Neuronal stem cell (in vitro differentiated cells): ENCODE results near the gene OTX1.
"Not testable (repeated sequence)": the region's sequence is repeated elsewhere in the genome, so short reads cannot be mapped to it uniquely, and the experiment has no call there.

Experiments
- DNase-seq: peaks from one replicate; pipeline ENCODE4 v3.0.0-alpha.2; 2013; ENCODE audit warnings: low spot score
- H2AFZ ChIP-seq: one replicate; pipeline ENCODE4 v1.6.1; 2013; ENCODE audit warnings: mild to moderate bottlenecking, low read length, inconsistent platforms
- H2AK5ac ChIP-seq: 2 replicates; pipeline ENCODE4 v1.6.1; 2013; ENCODE audit warnings: low read depth, mild to moderate bottlenecking, inconsistent platforms, low read length, moderate library complexity, mixed read lengths
- H2BK120ac ChIP-seq: 2 replicates; pipeline ENCODE4 v1.6.1; 2013; ENCODE audit warnings: low read depth, mild to moderate bottlenecking, inconsistent platforms, low read length, moderate library complexity, mixed read lengths
- H2BK12ac ChIP-seq: one replicate; pipeline ENCODE4 v1.6.1; 2013; ENCODE audit warnings: low read length, inconsistent platforms
- H2BK15ac ChIP-seq: 2 replicates; pipeline ENCODE4 v1.6.1; 2013; ENCODE audit warnings: mild to moderate bottlenecking, low read length, inconsistent platforms, mixed read lengths
- H2BK5ac ChIP-seq: one replicate; pipeline ENCODE4 v1.6.1; 2013; ENCODE audit warnings: inconsistent platforms, mild to moderate bottlenecking, low read length, moderate library complexity
- H3K14ac ChIP-seq: one replicate; pipeline ENCODE4 v1.6.1; 2013; ENCODE audit warnings: low read length, inconsistent platforms
- H3K18ac ChIP-seq: 2 replicates; pipeline ENCODE4 v1.6.1; 2013; ENCODE audit warnings: low read length, inconsistent platforms
- H3K23ac ChIP-seq: 2 replicates; pipeline ENCODE4 v1.6.1; 2013; ENCODE audit warnings: low read depth, mild to moderate bottlenecking, mixed read lengths, low read length, inconsistent platforms; ENCODE audit not compliant: poor library complexity
- H3K27ac ChIP-seq: replicated peaks from 3 replicates; pipeline ENCODE4 v1.5.1; 2013; ENCODE audit warnings: low read length, inconsistent platforms
- H3K27me3 ChIP-seq, 3 experiments: 2 replicates each; pipeline ENCODE4 v1.6.1; 2013; ENCODE audit warnings: low read length in 3 of 3, mild to moderate bottlenecking in 2 of 3, inconsistent platforms in 1 of 3, low read depth in 1 of 3, mixed read lengths in 1 of 3, moderate library complexity in 1 of 3; ENCODE audit not compliant: control insufficient read depth in 3 of 3, insufficient read depth in 3 of 3
- H3K36me3 ChIP-seq, 2 donors: replicated peaks in 1 of 2; 2 replicates each; pipeline ENCODE4 v1.6.1; 2013; ENCODE audit warnings: low read length in 2 of 2; ENCODE audit not compliant: control insufficient read depth in 2 of 2, insufficient read depth in 2 of 2
- H3K4ac ChIP-seq: 2 replicates; pipeline ENCODE4 v1.6.1; 2013; ENCODE audit warnings: inconsistent platforms, mild to moderate bottlenecking, low read length, moderate library complexity
- H3K4me1 ChIP-seq, 2 donors: 1 replicate in 1 of 2; 2 replicates in 1 of 2; pipeline ENCODE4 v1.6.1; 2013; ENCODE audit warnings: low read length in 2 of 2, low read depth in 1 of 2; ENCODE audit not compliant: control insufficient read depth in 2 of 2, insufficient read depth in 1 of 2
- H3K4me2 ChIP-seq: one replicate; pipeline ENCODE4 v1.6.1; 2013; ENCODE audit warnings: mild to moderate bottlenecking, low read length, inconsistent platforms; ENCODE audit not compliant: insufficient read depth, poor library complexity, severe bottlenecking
- H3K4me3 ChIP-seq, 2 donors: 2 replicates each; pipeline ENCODE4 v1.5.1; 2013; ENCODE audit warnings: low read length in 2 of 2, mild to moderate bottlenecking in 2 of 2, inconsistent platforms in 1 of 2, moderate library complexity in 1 of 2
- H3K79me1 ChIP-seq: one replicate; pipeline ENCODE4 v1.6.1; 2013; ENCODE audit warnings: low read depth, mild to moderate bottlenecking, inconsistent platforms, low read length, moderate library complexity
- H3K9ac ChIP-seq: one replicate; pipeline ENCODE4 v1.6.1; 2013; ENCODE audit warnings: mild to moderate bottlenecking, low read depth, low read length, inconsistent platforms; ENCODE audit not compliant: poor library complexity
- H3K9me3 ChIP-seq, 2 donors: replicated peaks in 1 of 2; 2 replicates each; pipeline versions ENCODE3 to v1.6.1; 2013; ENCODE audit warnings: low read length in 2 of 2, mild to moderate bottlenecking in 2 of 2, inconsistent platforms in 1 of 2, low read depth in 1 of 2, mixed read lengths in 1 of 2, moderate library complexity in 1 of 2; ENCODE audit not compliant: control insufficient read depth in 2 of 2, insufficient read depth in 1 of 2
- H4K8ac ChIP-seq: one replicate; pipeline ENCODE4 v1.6.1; 2013; ENCODE audit warnings: low read depth, mild to moderate bottlenecking, inconsistent platforms, low read length, moderate library complexity
- H4K91ac ChIP-seq: one replicate; pipeline ENCODE4 v1.6.1; 2013; ENCODE audit warnings: low read length, low read depth, mild to moderate bottlenecking, inconsistent platforms; ENCODE audit not compliant: poor library complexity
- WGBS, 2 donors: extraction: QIAGEN DNeasy Blood & Tissue Kit; methylation state at CpG; one replicate each; pipeline ENCODE4 v1.1.7; 2013; ENCODE audit warnings: missing lambda C conversion rate in 2 of 2, mixed read lengths in 1 of 2; ENCODE audit not compliant: insufficient read length in 2 of 2, insufficient replicate concordance in 1 of 2; ENCODE audit errors: extremely low coverage in 2 of 2; 5-methylcytosine and 5-hydroxymethylcytosine counted together

The OTX1 gene

DNA sequence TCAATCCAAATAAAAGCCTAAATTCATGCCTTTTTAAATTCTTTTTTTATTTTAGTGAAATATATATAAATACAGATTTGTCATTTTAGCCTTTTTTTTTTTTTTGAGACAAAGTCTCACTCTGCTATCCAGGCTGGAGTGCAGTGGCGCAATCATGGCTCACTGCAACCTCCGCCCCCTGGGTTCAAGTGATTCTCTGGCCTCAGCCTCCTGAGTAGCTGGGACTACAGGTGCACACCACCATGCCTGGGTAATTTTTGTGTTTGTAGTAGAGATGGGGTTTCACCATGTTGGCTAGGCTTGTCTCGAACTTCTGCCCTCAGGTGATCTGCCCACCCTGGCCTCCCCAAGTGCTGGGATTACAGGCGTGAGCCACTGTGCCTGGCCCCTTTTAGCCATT, 23.8 kb downstream of the OTX1 start:
- H3K14ac ChIP-seq, H4K91ac ChIP-seq, H3K9me3 ChIP-seq, H3K79me1 ChIP-seq, H2BK120ac ChIP-seq, H3K27me3 ChIP-seq, H2BK15ac ChIP-seq, H3K4me3 ChIP-seq, H2AFZ ChIP-seq, H4K8ac ChIP-seq, H3K18ac ChIP-seq, H3K36me3 ChIP-seq, H3K4me2 ChIP-seq, H3K27ac ChIP-seq, H3K23ac ChIP-seq, H2BK12ac ChIP-seq, H3K9ac ChIP-seq, H3K4ac ChIP-seq, H3K4me1 ChIP-seq, H2AK5ac ChIP-seq, DNase-seq, H2BK5ac ChIP-seq: not testable (repeated sequence)
- no CpG with 5 or more reads among the region's 4 CpGs for WGBS, 2 donors

DNA sequence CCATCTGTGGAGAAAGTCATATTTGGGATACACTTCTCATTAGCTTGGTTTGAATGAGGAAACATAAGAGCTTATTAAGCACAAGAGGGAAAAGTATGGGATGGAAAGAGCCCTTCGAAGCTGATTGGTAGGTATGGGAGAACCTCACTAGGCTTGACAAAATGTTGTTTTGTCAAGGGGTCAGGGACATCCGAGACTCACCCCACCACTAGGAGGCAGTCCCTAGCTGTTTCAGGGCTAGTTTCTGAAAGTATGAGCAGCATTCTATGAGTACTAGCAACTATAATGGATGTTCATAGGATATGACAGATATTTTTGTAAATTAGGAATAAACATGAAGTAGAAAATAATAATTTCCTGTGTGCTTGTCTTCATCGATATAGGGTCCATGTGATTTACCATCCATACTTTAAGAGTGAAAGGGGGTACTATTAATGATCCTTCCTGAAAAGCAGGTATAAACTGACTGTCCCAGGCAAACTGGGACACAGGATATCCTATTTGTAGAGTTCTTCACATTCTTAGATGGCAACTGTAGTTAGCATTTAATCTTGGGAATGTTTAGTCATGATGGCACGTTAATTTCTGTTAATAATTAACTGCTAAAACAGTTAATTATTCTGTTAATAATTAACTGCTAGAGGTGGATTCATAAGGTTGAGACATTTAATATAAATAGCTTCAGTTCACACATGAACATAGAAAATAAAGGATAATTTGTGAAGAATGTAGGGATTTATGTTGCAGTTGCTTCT, 28.4 kb downstream of the OTX1 start:
- H3K4me3 ChIP-seq, result no peak overlapping the region
- no peak overlapping the region for H3K18ac ChIP-seq
- no peaks in the 10 kb centered on the region for H3K9me3 ChIP-seq
- no peak overlapping the region for H3K23ac ChIP-seq
- H3K4me1 ChIP-seq, result no peaks in the 10 kb centered on the region
- H3K14ac ChIP-seq, result no peak overlapping the region
- no peak overlapping the region for H4K91ac ChIP-seq
- H3K9ac ChIP-seq, result no peak overlapping the region
- H2BK120ac ChIP-seq, result no peak overlapping the region
- no peaks in the 10 kb centered on the region for H3K79me1 ChIP-seq
- no peak overlapping the region for H2BK12ac ChIP-seq
- no peak overlapping the region for H2BK5ac ChIP-seq
- DNase-seq, result no peak
- no peak overlapping the region for H2AFZ ChIP-seq
- no peak overlapping the region for H2AK5ac ChIP-seq
- no peak overlapping the region for H3K4me2 ChIP-seq
- H2BK15ac ChIP-seq, result no peak overlapping the region
- no peaks in the 10 kb centered on the region for H3K36me3 ChIP-seq
- no peak overlapping the region for H4K8ac ChIP-seq
- WGBS, 2 donors, result no CpG with 5 or more reads among the region's 4 CpGs
- no peak overlapping the region for H3K4ac ChIP-seq
- no peak overlapping the region for H3K27ac ChIP-seq
- H3K27me3 ChIP-seq, result no peaks in the 10 kb centered on the region

DNA sequence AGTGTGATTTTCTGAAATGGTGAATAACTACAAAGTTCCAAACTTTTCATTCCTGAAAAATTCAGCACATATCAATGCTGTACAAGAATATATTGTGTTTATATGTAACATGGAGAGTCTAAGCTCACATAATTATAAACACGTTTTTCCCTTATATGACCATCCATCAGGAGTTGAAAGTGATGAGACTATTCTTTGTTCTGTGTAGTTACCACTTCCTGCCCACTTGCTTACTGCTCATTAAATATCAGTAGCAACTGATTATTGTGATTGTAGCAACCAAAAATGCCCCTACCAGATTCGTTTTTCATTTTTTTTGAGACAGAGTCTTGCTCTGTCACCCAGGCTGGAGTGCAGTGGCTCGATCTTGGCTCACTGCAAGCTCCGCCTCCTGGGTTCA, 30.8 kb downstream of the OTX1 start:
- Histone ChIP-seq H2BK5ac (no peak overlapping the region), H2BK15ac (no peak overlapping the region), H2AK5ac (no peak overlapping the region), H3K18ac (no peak overlapping the region), H2BK12ac (no peak overlapping the region), H4K91ac (no peak overlapping the region), H3K4ac (no peak overlapping the region), H3K4me2 (no peak overlapping the region), H3K36me3 (no peaks in the 10 kb centered on the region), H2BK120ac (no peak overlapping the region), H3K23ac (no peak overlapping the region), H3K79me1 (no peaks in the 10 kb centered on the region), H2AFZ (no peak overlapping the region), H3K9ac (no peak overlapping the region), H3K27ac (no peak overlapping the region), H3K9me3 (no peaks in the 10 kb centered on the region), H3K4me3 (no peak overlapping the region), H4K8ac (no peak overlapping the region), H3K27me3 (no peaks in the 10 kb centered on the region), H3K14ac (no peak overlapping the region), H3K4me1 (no peaks in the 10 kb centered on the region)
- no CpG with 5 or more reads among the region's 4 CpGs for WGBS, 2 donors
- no peak for DNase-seq

DNA sequence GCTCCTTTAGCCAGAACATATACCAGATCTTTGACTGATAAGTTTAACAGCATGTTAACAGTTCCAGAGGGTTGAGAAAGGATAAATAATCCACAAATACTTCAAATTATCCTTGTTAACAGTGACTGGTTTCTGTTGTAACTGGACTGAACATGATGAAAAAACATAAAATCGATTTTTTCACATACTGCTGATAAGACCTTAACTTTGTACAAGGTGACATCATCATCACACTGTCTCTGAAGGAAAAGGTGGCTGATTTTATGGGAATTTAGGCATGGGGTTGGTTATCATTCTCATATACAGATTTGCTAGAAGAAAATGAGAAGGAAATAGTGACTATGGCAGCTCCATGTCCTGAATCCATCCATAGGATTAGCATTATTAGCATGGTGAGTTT, 36.1 kb downstream of the OTX1 start:
- H2BK5ac ChIP-seq, result no peak overlapping the region
- H3K18ac ChIP-seq, result no peak overlapping the region
- no peak overlapping the region for H2BK15ac ChIP-seq
- H3K4me3 ChIP-seq, result no peak overlapping the region
- H3K9me3 ChIP-seq, result no peaks in the 10 kb centered on the region
- H3K23ac ChIP-seq, result no peak overlapping the region
- H3K79me1 ChIP-seq, result no peaks in the 10 kb centered on the region
- H3K27ac ChIP-seq, result no peak overlapping the region
- no CpG with 5 or more reads among the region's 1 CpG for WGBS, 2 donors
- H3K14ac ChIP-seq, result no peak overlapping the region
- no peak overlapping the region for H2BK12ac ChIP-seq
- H2BK120ac ChIP-seq, result no peak overlapping the region
- no peaks in the 10 kb centered on the region for H3K4me1 ChIP-seq
- H3K9ac ChIP-seq, result no peak overlapping the region
- no peak overlapping the region for H3K4ac ChIP-seq
- H4K91ac ChIP-seq, result no peak overlapping the region
- H2AFZ ChIP-seq, result no peak overlapping the region
- H3K36me3 ChIP-seq, result no peaks in the 10 kb centered on the region
- H3K4me2 ChIP-seq, result no peak overlapping the region
- no peak overlapping the region for H2AK5ac ChIP-seq
- H3K27me3 ChIP-seq, result no peaks in the 10 kb centered on the region
- H4K8ac ChIP-seq, result no peak overlapping the region
- no peak for DNase-seq
